Liver (tissue), 3 donors: Measurements from ENCODE around the gene CD7.

Experiments
- ATF3 ChIP-seq: IDR thresholded peaks from 2 replicates; pipeline ENCODE4 v1.6.1; 2016; ENCODE audit warnings: antibody characterized with exemption
- EGR1 ChIP-seq, 2 donors: IDR thresholded peaks; 2 replicates each; pipeline ENCODE4 v1.6.1; 2016 to 2018; ENCODE audit warnings: antibody characterized with exemption in 2 of 2, low read depth in 2 of 2
- GABPA ChIP-seq, 2 donors: IDR thresholded peaks in 1 of 2; conservative IDR thresholded peaks in 1 of 2; 2 replicates each; pipeline ENCODE4 v1.6.1; 2016; ENCODE audit warnings: antibody characterized with exemption in 2 of 2, mild to moderate bottlenecking in 1 of 2, moderate library complexity in 1 of 2
- HNF4A ChIP-seq, 2 donors: conservative IDR thresholded peaks; 2 replicates each; pipeline ENCODE4 v1.6.1; 2016; ENCODE audit warnings: antibody characterized with exemption in 2 of 2, mild to moderate bottlenecking in 2 of 2
- NR2F2 ChIP-seq: IDR thresholded peaks from 2 replicates; pipeline ENCODE4 v1.6.1; 2016; ENCODE audit warnings: antibody characterized with exemption
- RAD21 ChIP-seq, 2 donors: IDR thresholded peaks; 2 replicates each; pipeline ENCODE4 v1.6.1; 2016; ENCODE audit warnings: antibody characterized with exemption in 2 of 2, mild to moderate bottlenecking in 2 of 2
- REST ChIP-seq: IDR thresholded peaks from 2 replicates; pipeline ENCODE4 v1.6.1; 2016; ENCODE audit warnings: antibody characterized with exemption, mild to moderate bottlenecking
- SP1 ChIP-seq: IDR thresholded peaks from 2 replicates; pipeline ENCODE4 v1.6.1; 2018; ENCODE audit warnings: antibody characterized with exemption, mild to moderate bottlenecking
- TAF1 ChIP-seq: conservative IDR thresholded peaks from 2 replicates; pipeline ENCODE4 v1.6.1; 2016; ENCODE audit warnings: antibody characterized with exemption, mild to moderate bottlenecking
- YY1 ChIP-seq: IDR thresholded peaks from 2 replicates; pipeline ENCODE4 v1.6.1; 2016; ENCODE audit warnings: antibody characterized with exemption, mild to moderate bottlenecking
- ZBTB33 ChIP-seq: IDR thresholded peaks from 2 replicates; pipeline ENCODE4 v1.6.1; 2016; ENCODE audit warnings: antibody characterized with exemption
- TF ChIP-seq, protein P1 (sequence below): fragments of 150-350 bp; IDR thresholded peaks from 2 replicates; pipeline ENCODE4 v1.5.1; 2017; ENCODE audit warnings: improper control_type of control experiment, low read depth, low read length; ENCODE audit not compliant: missing input control
- TF ChIP-seq, protein P2 (sequence below): IDR thresholded peaks from 2 replicates; pipeline ENCODE4 v1.6.1; 2016; ENCODE audit warnings: antibody characterized with exemption
- donor health status: healthy.
- donor health status: healthy.

- TF ChIP-seq, protein P1, sequence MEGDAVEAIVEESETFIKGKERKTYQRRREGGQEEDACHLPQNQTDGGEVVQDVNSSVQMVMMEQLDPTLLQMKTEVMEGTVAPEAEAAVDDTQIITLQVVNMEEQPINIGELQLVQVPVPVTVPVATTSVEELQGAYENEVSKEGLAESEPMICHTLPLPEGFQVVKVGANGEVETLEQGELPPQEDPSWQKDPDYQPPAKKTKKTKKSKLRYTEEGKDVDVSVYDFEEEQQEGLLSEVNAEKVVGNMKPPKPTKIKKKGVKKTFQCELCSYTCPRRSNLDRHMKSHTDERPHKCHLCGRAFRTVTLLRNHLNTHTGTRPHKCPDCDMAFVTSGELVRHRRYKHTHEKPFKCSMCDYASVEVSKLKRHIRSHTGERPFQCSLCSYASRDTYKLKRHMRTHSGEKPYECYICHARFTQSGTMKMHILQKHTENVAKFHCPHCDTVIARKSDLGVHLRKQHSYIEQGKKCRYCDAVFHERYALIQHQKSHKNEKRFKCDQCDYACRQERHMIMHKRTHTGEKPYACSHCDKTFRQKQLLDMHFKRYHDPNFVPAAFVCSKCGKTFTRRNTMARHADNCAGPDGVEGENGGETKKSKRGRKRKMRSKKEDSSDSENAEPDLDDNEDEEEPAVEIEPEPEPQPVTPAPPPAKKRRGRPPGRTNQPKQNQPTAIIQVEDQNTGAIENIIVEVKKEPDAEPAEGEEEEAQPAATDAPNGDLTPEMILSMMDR = no peak
- no peak for TF ChIP-seq TAF1
- no peak for TF ChIP-seq ATF3
- TF ChIP-seq GABPA (IDR thresholded peaks at IDR 0.05 in 1 of 2, conservative IDR thresholded peaks at IDR 0.05 in 1 of 2) = no peak
- no peak for TF ChIP-seq REST
- TF ChIP-seq, protein P2, sequence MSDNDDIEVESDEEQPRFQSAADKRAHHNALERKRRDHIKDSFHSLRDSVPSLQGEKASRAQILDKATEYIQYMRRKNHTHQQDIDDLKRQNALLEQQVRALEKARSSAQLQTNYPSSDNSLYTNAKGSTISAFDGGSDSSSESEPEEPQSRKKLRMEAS = no peak
- TF ChIP-seq SP1 = no peak
- TF ChIP-seq EGR1 (IDR thresholded peaks at IDR 0.05; ENCODE audit: low read depth in 2 of 2) = no peak
- TF ChIP-seq YY1 = no peak
- no peak for TF ChIP-seq NR2F2
- no peak for TF ChIP-seq RAD21 (IDR thresholded peaks at IDR 0.05)
- TF ChIP-seq HNF4A (conservative IDR thresholded peaks at IDR 0.05) = no peak
- TF ChIP-seq ZBTB33 = no peak
Measured at GRCh38 chr17:82348866-82349265, 31.5 kb upstream of the CD7 start.
